Parathyroid adenoma (tissue), 2 donors: Measurements from ENCODE around the gene PDE4D.

Experiments used
- H2AFZ ChIP-seq: fragments of 300-600 bp; sonication (generic); one replicate; pipeline ENCODE4 v1.7.0; 2017; ENCODE audit warnings: antibody characterized with exemption, mild to moderate bottlenecking
- H3K27ac ChIP-seq: fragments of 300-600 bp; sonication (generic); one replicate; pipeline ENCODE4 v1.7.0; 2017
- H3K27me3 ChIP-seq: fragments of 300-600 bp; sonication (generic); one replicate; pipeline ENCODE4 v1.7.0; 2017; ENCODE audit warnings: low read length; ENCODE audit not compliant: control insufficient read depth, insufficient read depth
- H3K36me3 ChIP-seq: fragments of 300-600 bp; sonication (generic); one replicate; pipeline ENCODE4 v1.7.0; 2017; ENCODE audit warnings: low read length; ENCODE audit not compliant: control insufficient read depth, insufficient read depth
- H3K4me1 ChIP-seq: fragments of 300-600 bp; sonication (generic); one replicate; pipeline ENCODE4 v1.7.0; 2017; ENCODE audit warnings: control low read depth
- H3K4me2 ChIP-seq: fragments of 300-600 bp; sonication (generic); one replicate; pipeline ENCODE4 v1.7.0; 2017; ENCODE audit warnings: low read length
- H3K4me3 ChIP-seq: fragments of 300-600 bp; sonication (generic); one replicate; pipeline ENCODE4 v1.7.0; 2017; ENCODE audit warnings: low read depth, low read length
- H3K79me2 ChIP-seq: fragments of 300-600 bp; sonication (generic); one replicate; pipeline ENCODE4 v1.7.0; 2017; ENCODE audit warnings: control low read depth
- H3K9ac ChIP-seq: fragments of 300-600 bp; sonication (generic); one replicate; pipeline ENCODE4 v1.7.0; 2017; ENCODE audit warnings: mild to moderate bottlenecking
- H3K9me3 ChIP-seq: fragments of 300-600 bp; sonication (generic); one replicate; pipeline ENCODE4 v1.7.0; 2017; ENCODE audit warnings: low read length; ENCODE audit not compliant: control insufficient read depth
- CTCF ChIP-seq: fragments of 300-600 bp; sonication (generic); IDR thresholded peaks from one replicate; pipeline ENCODE4 v1.7.0; 2017; ENCODE audit warnings: antibody characterized with exemption, mild to moderate bottlenecking
- donor health status: primary hyperparathyroidism.

The PDE4D gene

GRCh38 chr5:59569608-59570334, 323.8 kb downstream of the PDE4D start:
- no peaks in the 10 kb centered on the region for H3K79me2 ChIP-seq

GRCh38 chr5:59569158-59569557, 324.4 kb downstream of the PDE4D start:
- Histone ChIP-seq H3K36me3 (no peaks in the 10 kb centered on the region), H3K4me1 (no peaks in the 10 kb centered on the region), H3K9me3 (no peaks in the 10 kb centered on the region), H2AFZ (no peak overlapping the region), H3K27ac (no peak overlapping the region), H3K4me3 (no peak overlapping the region), H3K79me2 (no peaks in the 10 kb centered on the region), H3K27me3 (no peaks in the 10 kb centered on the region), H3K9ac (no peak overlapping the region), H3K4me2 (no peak overlapping the region)
- TF ChIP-seq CTCF: no peak

More at GRCh38 chr5:59569608-59570334, 323.8 kb downstream of the PDE4D start:
- no peak overlapping the region for H3K4me2 ChIP-seq
- H3K9ac ChIP-seq: no peak overlapping the region
- no peaks in the 10 kb centered on the region for H3K27me3 ChIP-seq
- no peak for TF ChIP-seq CTCF
- no peaks in the 10 kb centered on the region for H3K36me3 ChIP-seq
- no peaks in the 10 kb centered on the region for H3K9me3 ChIP-seq
- H2AFZ ChIP-seq: no peak overlapping the region
- no peak overlapping the region for H3K27ac ChIP-seq
- no peaks in the 10 kb centered on the region for H3K4me1 ChIP-seq
- no peak overlapping the region for H3K4me3 ChIP-seq

GRCh38 chr5:59568161-59568560, 325.4 kb downstream of the PDE4D start:
- Histone ChIP-seq H3K4me3 (no peak overlapping the region), H3K36me3 (no peaks in the 10 kb centered on the region), H3K79me2 (no peaks in the 10 kb centered on the region), H3K4me1 (peaks cover 4% of the 10 kb centered on the region), H3K9ac (no peak overlapping the region), H3K27me3 (no peaks in the 10 kb centered on the region), H3K27ac (no peak overlapping the region), H3K4me2 (no peak overlapping the region), H3K9me3 (no peaks in the 10 kb centered on the region), H2AFZ (no peak overlapping the region)
- TF ChIP-seq CTCF: no peak

DNA sequence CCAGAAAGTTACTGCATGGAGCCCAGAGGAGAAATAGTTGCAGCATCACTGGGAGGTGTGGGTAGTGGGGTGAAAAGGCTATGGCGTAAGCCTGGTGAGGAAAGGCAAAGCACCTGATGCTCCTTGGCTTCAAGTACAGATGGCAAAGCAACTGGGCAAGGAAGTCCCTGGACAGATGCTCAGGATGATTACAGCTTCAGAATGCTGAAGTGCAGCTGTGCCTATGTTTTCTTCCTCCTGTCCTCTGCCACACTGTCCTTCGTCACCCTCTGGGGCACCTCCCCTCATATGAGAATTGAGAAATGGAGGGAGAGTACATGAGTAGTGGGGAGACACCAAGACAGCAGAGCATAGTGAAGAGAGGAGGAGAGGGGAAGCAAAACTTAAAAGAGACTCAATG, 328.0 kb downstream of the PDE4D start:
- Histone ChIP-seq H3K9me3 (no peaks in the 10 kb centered on the region), H3K9ac (no peak overlapping the region), H3K36me3 (no peaks in the 10 kb centered on the region), H3K4me2 (no peak overlapping the region), H3K4me3 (no peak overlapping the region), H2AFZ (no peak overlapping the region), H3K27ac (no peak overlapping the region), H3K27me3 (no peaks in the 10 kb centered on the region), H3K4me1 (peaks cover 10% of the 10 kb centered on the region), H3K79me2 (no peaks in the 10 kb centered on the region)
- TF ChIP-seq CTCF: no peak

DNA sequence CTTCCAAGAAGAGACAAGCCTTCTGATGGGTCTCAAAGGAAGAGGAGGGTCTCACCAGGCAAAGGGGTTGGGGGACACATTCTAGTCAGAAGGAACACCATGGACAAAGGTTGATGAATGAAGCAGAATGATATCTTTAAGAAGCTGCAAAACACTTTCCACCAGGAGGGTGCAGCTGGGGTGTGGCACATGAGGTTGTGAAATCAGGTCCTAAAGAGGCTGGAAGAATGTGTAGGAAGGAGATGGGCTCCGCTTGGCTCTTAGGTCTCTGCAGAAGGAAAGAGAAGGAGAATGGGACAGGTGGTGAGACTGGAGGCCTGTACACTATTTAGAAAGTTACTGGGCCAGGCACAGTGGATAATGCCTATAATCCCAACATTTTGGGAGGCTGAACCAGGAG, 328.6 kb downstream of the PDE4D start:
- peaks cover 10% of the 10 kb centered on the region for H3K4me1 ChIP-seq
- peaks cover 5% of the 10 kb centered on the region for H3K79me2 ChIP-seq
- no peaks in the 10 kb centered on the region for H3K9me3 ChIP-seq
- no peak overlapping the region for H3K4me3 ChIP-seq
- H3K27ac ChIP-seq: no peak overlapping the region
- no peak overlapping the region for H3K4me2 ChIP-seq
- H3K9ac ChIP-seq: no peak overlapping the region
- TF ChIP-seq CTCF: no peak
- H3K27me3 ChIP-seq: no peaks in the 10 kb centered on the region
- no peaks in the 10 kb centered on the region for H3K36me3 ChIP-seq
- no peak overlapping the region for H2AFZ ChIP-seq
